HG03558 (cell line): ENCODE measurements around the gene AARS2.

Experiments used
- ATAC-seq: cut with Tn5 transposase; IDR thresholded peaks from one replicate; pipeline ENCODE4 v1.9.1; 2021; ENCODE audit warnings: moderate number of reproducible peaks; ENCODE audit not compliant: unreplicated experiment; ENCODE audit errors: extremely low read depth

Gene AARS2

GRCh38 chr6:44254191-44255104 lies 58.7 kb downstream of the AARS2 start:
- ATAC-seq, result no peak

- no peak for ATAC-seq
These were observed 59.6 kb downstream of the AARS2 start for GRCh38 chr6:44253307-44254101.

GRCh38 chr6:44251576-44252524 lies 61.3 kb downstream of the AARS2 start:
- no peak for ATAC-seq

GRCh38 chr6:44250718-44251123 lies 62.4 kb downstream of the AARS2 start:
- ATAC-seq, result no peak

GRCh38 chr6:44250067-44250717 lies 63.0 kb downstream of the AARS2 start:
- no peak for ATAC-seq
